HL-60 (cell line): ENCODE measurements around the gene ADGRF5.

ENCODE experiments used
- DNase-seq, 2 experiments: peaks; one replicate each; pipeline ENCODE4 v3.0.0-alpha.2; 2010 to 2020; ENCODE audit warnings: low read depth in 1 of 2, low spot score in 1 of 2
- H3K27ac ChIP-seq: fragments of 250-450 bp; sonication (Bioruptor Pico); replicated peaks from 2 replicates; pipeline ENCODE4 v1.5.1; 2020; ENCODE audit warnings: mild to moderate bottlenecking, moderate library complexity
- H3K27me3 ChIP-seq: fragments of 250-450 bp; sonication (Bioruptor Pico); 2 replicates; pipeline ENCODE4 v1.5.1; 2021; ENCODE audit warnings: mild to moderate bottlenecking, moderate library complexity; ENCODE audit not compliant: insufficient read depth, poor library complexity, severe bottlenecking
- H3K4me3 ChIP-seq: replicated peaks from 2 replicates; pipeline ENCODE4 v1.5.1; 2011; ENCODE audit warnings: mild to moderate bottlenecking, control low read depth, low read length; ENCODE audit not compliant: insufficient read depth
- CTCF ChIP-seq: IDR thresholded peaks from one replicate; pipeline ENCODE4 v1.5.1; 2011; ENCODE audit warnings: low read length, control low read depth, inconsistent platforms; ENCODE audit not compliant: insufficient read depth
- GABPA ChIP-seq: IDR thresholded peaks from 2 replicates; pipeline ENCODE4 v1.6.1; 2012; ENCODE audit warnings: low read depth
- POLR2AphosphoS5 ChIP-seq: IDR thresholded peaks from 2 replicates; pipeline ENCODE4 v1.6.1; 2012; ENCODE audit warnings: low read depth
- SPI1 ChIP-seq: IDR thresholded peaks from 2 replicates; pipeline ENCODE4 v1.6.1; 2012; ENCODE audit warnings: low read depth, mild to moderate bottlenecking, borderline replicate concordance
- TF ChIP-seq, protein P1 (sequence below): IDR thresholded peaks from 2 replicates; pipeline ENCODE4 v1.6.1; 2012; ENCODE audit warnings: low read depth; ENCODE audit not compliant: insufficient replicate concordance

The ADGRF5 gene

GRCh38 chr6:46865221-46865620 is 56.5 kb downstream of the ADGRF5 start:
- no peak for DNase-seq
- Histone ChIP-seq H3K27me3 (no peaks in the 10 kb centered on the region), H3K4me3 (no peak overlapping the region), H3K27ac (no peak overlapping the region)
- TF ChIP-seq, protein P1, sequence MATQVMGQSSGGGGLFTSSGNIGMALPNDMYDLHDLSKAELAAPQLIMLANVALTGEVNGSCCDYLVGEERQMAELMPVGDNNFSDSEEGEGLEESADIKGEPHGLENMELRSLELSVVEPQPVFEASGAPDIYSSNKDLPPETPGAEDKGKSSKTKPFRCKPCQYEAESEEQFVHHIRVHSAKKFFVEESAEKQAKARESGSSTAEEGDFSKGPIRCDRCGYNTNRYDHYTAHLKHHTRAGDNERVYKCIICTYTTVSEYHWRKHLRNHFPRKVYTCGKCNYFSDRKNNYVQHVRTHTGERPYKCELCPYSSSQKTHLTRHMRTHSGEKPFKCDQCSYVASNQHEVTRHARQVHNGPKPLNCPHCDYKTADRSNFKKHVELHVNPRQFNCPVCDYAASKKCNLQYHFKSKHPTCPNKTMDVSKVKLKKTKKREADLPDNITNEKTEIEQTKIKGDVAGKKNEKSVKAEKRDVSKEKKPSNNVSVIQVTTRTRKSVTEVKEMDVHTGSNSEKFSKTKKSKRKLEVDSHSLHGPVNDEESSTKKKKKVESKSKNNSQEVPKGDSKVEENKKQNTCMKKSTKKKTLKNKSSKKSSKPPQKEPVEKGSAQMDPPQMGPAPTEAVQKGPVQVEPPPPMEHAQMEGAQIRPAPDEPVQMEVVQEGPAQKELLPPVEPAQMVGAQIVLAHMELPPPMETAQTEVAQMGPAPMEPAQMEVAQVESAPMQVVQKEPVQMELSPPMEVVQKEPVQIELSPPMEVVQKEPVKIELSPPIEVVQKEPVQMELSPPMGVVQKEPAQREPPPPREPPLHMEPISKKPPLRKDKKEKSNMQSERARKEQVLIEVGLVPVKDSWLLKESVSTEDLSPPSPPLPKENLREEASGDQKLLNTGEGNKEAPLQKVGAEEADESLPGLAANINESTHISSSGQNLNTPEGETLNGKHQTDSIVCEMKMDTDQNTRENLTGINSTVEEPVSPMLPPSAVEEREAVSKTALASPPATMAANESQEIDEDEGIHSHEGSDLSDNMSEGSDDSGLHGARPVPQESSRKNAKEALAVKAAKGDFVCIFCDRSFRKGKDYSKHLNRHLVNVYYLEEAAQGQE = no peak
- TF ChIP-seq POLR2AphosphoS5 (no peak), GABPA (no peak), SPI1 (no peak), CTCF (no peak)

DNA sequence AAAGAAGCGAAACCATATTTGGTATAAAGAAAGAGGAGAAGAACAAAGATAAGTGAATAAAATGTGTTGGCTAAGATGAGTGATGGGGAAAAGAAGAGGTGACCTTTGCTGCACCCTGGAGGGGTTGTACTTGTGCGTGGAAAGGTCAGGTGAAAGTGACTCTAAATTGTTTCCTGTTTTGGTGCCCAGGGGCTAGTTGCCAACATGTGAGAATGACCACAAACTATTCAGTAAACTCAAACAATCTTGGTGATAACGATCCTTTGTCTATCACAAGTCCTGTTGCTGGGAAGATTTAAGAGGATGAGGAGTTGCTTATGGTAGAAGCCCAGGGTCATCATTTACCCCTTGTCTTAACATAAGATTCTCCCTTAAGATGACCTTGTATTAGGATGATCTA is 57.9 kb downstream of the ADGRF5 start:
- Histone ChIP-seq H3K27ac (no peak overlapping the region), H3K4me3 (no peak overlapping the region), H3K27me3 (no peaks in the 10 kb centered on the region)
- TF ChIP-seq SPI1 (no peak), POLR2AphosphoS5 (no peak), GABPA (no peak), CTCF (no peak)
- TF ChIP-seq, protein P1 = no peak
- DNase-seq = no peak

DNA sequence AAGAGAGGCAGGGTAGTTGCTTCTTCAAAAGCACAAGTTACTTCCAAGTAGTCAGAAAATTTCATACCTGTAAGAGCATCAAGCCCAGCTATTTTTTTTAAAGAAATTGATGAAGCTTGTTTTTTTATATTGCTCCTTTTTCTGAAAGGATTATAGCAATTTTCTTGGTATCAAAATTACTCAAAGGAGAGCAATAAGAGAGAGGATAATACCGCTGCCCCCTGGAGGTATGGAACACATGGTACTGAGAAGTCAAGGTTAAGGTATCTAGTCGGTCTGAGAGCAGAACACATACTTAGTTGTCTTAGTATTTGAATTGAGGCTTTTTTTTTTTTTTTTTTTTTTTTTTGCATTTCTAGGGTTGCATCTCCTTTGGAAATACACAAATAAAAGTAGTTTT is 59.4 kb downstream of the ADGRF5 start:
- Histone ChIP-seq H3K27ac (no peak overlapping the region), H3K4me3 (no peak overlapping the region), H3K27me3 (no peaks in the 10 kb centered on the region)
- no peak for DNase-seq
- TF ChIP-seq POLR2AphosphoS5 (no peak), SPI1 (no peak), CTCF (no peak)
- TF ChIP-seq, protein P1 = no peak
